K562 (cell line): ENCODE measurements around the gene ZFPM1. TPM values are rescaled to one million over a fixed set of nuclear protein-coding genes. Genes with fewer than 3 reads are reported as not detected.

Source experiments
- ATAC-seq: fragments of 200-7000 bp; cut with Tn5 transposase; 3 replicates; pipeline ENCODE4 v1.9.1; 2020; ENCODE audit warnings: moderate library complexity
- BruUV-seq: library from RNA; stranded (reverse); fragments of 400-500 nt; replicated peaks from 2 replicates; lab custom pipeline; 2021; lab: Mats Ljungman, UMichigan
- CTCF ChIA-PET: fragments of 300-600 bp; formaldehyde crosslinking; extraction: SDS; loops from one replicate; lab custom pipeline; 2021; ENCODE audit warnings: low intra/inter-chr PET ratio; lab: Yijun Ruan, JAX
- POLR2A ChIA-PET: fragments of 300-600, 350-650 bp; sonication (Branson Sonifier 250); formaldehyde crosslinking; extraction: SDS; loops from one replicate; lab custom pipeline; 2021; ENCODE audit warnings: antibody characterized with exemption, inconsistent platforms; lab: Yijun Ruan, JAX
- DNase-seq, 4 experiments: peaks; one replicate each; pipeline versions ENCODE4 v3.0.0 to v3.0.0-alpha.2; 2011 to 2018; ENCODE audit warnings: low spot score in 3 of 4, mixed read lengths in 3 of 4; ENCODE audit errors: extremely low read depth in 1 of 4
- FAIRE-seq: peaks from 2 replicates; lab custom pipeline; 2011; peaks lifted over from hg19 to GRCh38; lab: Jason Lieb, UNC
- H2AFZ ChIP-seq: 2 replicates; pipeline ENCODE4 v1.6.0; 2011; ENCODE audit warnings: low read depth, low read length, control low read depth, inconsistent platforms
- H3K27ac ChIP-seq: fragments of 200-600 bp; 3 replicates; pipeline ENCODE4 v1.8.0; 2011; ENCODE audit warnings: low read depth, mild to moderate bottlenecking, control low read depth, inconsistent platforms, low read length, moderate library complexity, mixed read lengths; ENCODE audit errors: extremely low read depth
- H3K27me3 ChIP-seq, 2 experiments: fragments of 300-600 bp in 1 of 2; 2 replicates in 1 of 2; 3 replicates in 1 of 2; pipeline versions ENCODE4 v1.6.0 to v1.8.0; 2011; ENCODE audit warnings: inconsistent platforms in 2 of 2, low read length in 2 of 2, mild to moderate bottlenecking in 1 of 2, mixed read lengths in 1 of 2, moderate library complexity in 1 of 2; ENCODE audit not compliant: control insufficient read depth in 2 of 2, insufficient read depth in 2 of 2
- H3K36me3 ChIP-seq: fragments of 300-600 bp; 3 replicates; pipeline ENCODE4 v1.8.0; 2011; ENCODE audit warnings: mild to moderate bottlenecking, low read length, inconsistent platforms; ENCODE audit not compliant: control insufficient read depth, insufficient read depth
- H3K4me1 ChIP-seq, 2 experiments: fragments of 200-600 bp in 1 of 2; replicated peaks in 1 of 2; 2 replicates in 1 of 2; 3 replicates in 1 of 2; pipeline versions ENCODE4 v1.5.1 to v1.8.0; 2011; ENCODE audit warnings: inconsistent platforms in 2 of 2, low read length in 2 of 2, mild to moderate bottlenecking in 1 of 2, mixed read lengths in 1 of 2, moderate library complexity in 1 of 2; ENCODE audit not compliant: control insufficient read depth in 2 of 2, insufficient read depth in 2 of 2
- H3K4me2 ChIP-seq: 2 replicates; pipeline ENCODE4 v1.6.1; 2011; ENCODE audit warnings: low read length, control low read depth, inconsistent platforms, mixed read lengths; ENCODE audit not compliant: insufficient read depth
- H3K4me3 ChIP-seq: fragments of 200-600 bp; sonication (generic), shearing (Covaris generic); 2 replicates; pipeline ENCODE4 v1.5.1; 2016; ENCODE audit warnings: control low read depth, inconsistent platforms
- H3K79me2 ChIP-seq: fragments of 200-600 bp; 3 replicates; pipeline ENCODE4 v1.8.0; 2011; ENCODE audit warnings: low read length, inconsistent platforms; ENCODE audit not compliant: control insufficient read depth, insufficient read depth
- H3K9ac ChIP-seq, 2 experiments: 2 replicates each; pipeline versions ENCODE4 v1.6.0 to v1.6.1; 2011; ENCODE audit warnings: low read depth in 2 of 2, low read length in 2 of 2, control low read depth in 1 of 2, inconsistent platforms in 1 of 2, mild to moderate bottlenecking in 1 of 2, mixed read lengths in 1 of 2; ENCODE audit not compliant: insufficient read depth in 1 of 2
- H3K9me1 ChIP-seq: one replicate; pipeline ENCODE4 v1.6.0; 2011; ENCODE audit warnings: inconsistent platforms, mild to moderate bottlenecking, low read length, moderate library complexity; ENCODE audit not compliant: control insufficient read depth, insufficient read depth
- H3K9me3 ChIP-seq: replicated peaks from 2 replicates; pipeline ENCODE4 v1.5.1; 2011; ENCODE audit warnings: low read depth, low read length, inconsistent platforms; ENCODE audit not compliant: control insufficient read depth, insufficient read depth
- H4K20me1 ChIP-seq: replicated peaks from 2 replicates; pipeline ENCODE4 v1.6.1; 2011; ENCODE audit warnings: low read length, inconsistent platforms, mixed read lengths; ENCODE audit not compliant: control insufficient read depth, insufficient read depth
- CEBPG ChIP-seq, 3 experiments: fragments of 200-800 bp in 1 of 3; sonication (Bioruptor generic) in 1 of 3; sonication (generic) in 1 of 3; formaldehyde crosslinking in 1 of 3; IDR thresholded peaks in 2 of 3; conservative IDR thresholded peaks in 1 of 3; 2 replicates each; pipeline versions ENCODE4 v1.6.1 to v1.8.0; 2016 to 2022; ENCODE audit warnings: missing compliant biosample characterization in 2 of 3, missing genetic modification characterization in 2 of 3, mild to moderate bottlenecking in 1 of 3, missing genetic modification reagents in 1 of 3
- HDAC6 ChIP-seq: IDR thresholded peaks from 2 replicates; pipeline ENCODE4 v1.6.1; 2012; ENCODE audit warnings: low read depth, mild to moderate bottlenecking, control low read depth, inconsistent platforms, low read length, moderate library complexity
- HNRNPL ChIP-seq: fragments of 200-400 bp; formaldehyde crosslinking; IDR thresholded peaks from 2 replicates; pipeline ENCODE4 v1.6.1; 2017; ENCODE audit warnings: low read depth, mild to moderate bottlenecking, low read length
- SNAPC5 ChIP-seq: fragments of 250-450 bp; sonication (Bioruptor Pico); IDR thresholded peaks from 2 replicates; pipeline ENCODE4 v1.8.0; 2021; ENCODE audit warnings: moderate library complexity, mild to moderate bottlenecking, inconsistent platforms
- SRF ChIP-seq, 2 experiments: fragments of 250-450, 450-650 bp in 1 of 2; sonication (Bioruptor Pico) in 1 of 2; sonication (generic) in 1 of 2; formaldehyde crosslinking; IDR thresholded peaks; 2 replicates each; pipeline versions ENCODE4 v1.5.0 to v1.5.1; 2020 to 2022; ENCODE audit warnings: mild to moderate bottlenecking in 1 of 2, missing genetic modification reagents in 1 of 2
- TAF9B ChIP-seq: fragments of 450-650 bp; IDR thresholded peaks from 2 replicates; pipeline ENCODE4 v1.6.1; 2018; ENCODE audit warnings: mild to moderate bottlenecking; ENCODE audit not compliant: partially characterized antibody
- USF2 ChIP-seq: sonication (generic); formaldehyde crosslinking; IDR thresholded peaks from 2 replicates; pipeline ENCODE4 v1.5.0; 2020; ENCODE audit warnings: missing genetic modification reagents
- ZNF23 ChIP-seq: fragments of 250-450 bp; sonication (Bioruptor Pico); IDR thresholded peaks from 2 replicates; pipeline ENCODE4 v1.4.0; 2020; ENCODE audit warnings: mild to moderate bottlenecking
- WGBS: fragments of 100-300 bp; shearing (Covaris generic); methylation state at CpG from one replicate; pipeline ENCODE4 v1.1.6; 2016; ENCODE audit warnings: low coverage, mixed read lengths; ENCODE audit not compliant: insufficient coverage; ENCODE audit errors: missing lambda C conversion rate; 5-methylcytosine and 5-hydroxymethylcytosine counted together
- in situ Hi-C: fragments of 300-500 bp; cut with MboI; formaldehyde crosslinking; loops from 4 replicates; pipeline ENCODE4 v1.15.0; 2018; ENCODE audit warnings: inconsistent platforms, mixed read lengths
- intact Hi-C: fragments of 100-400 bp; cut with micrococcal nuclease; formaldehyde crosslinking; loops from 2 replicates; pipeline ENCODE4 v1.14.2; 2022
- polyA plus RNA-seq, 8 experiments: library from polyadenylated mRNA; depleted of rRNA in 4 of 8; stranded (reverse) in 5 of 8; unstranded in 3 of 8; fragments of >200 nt; fragmentation: Nextera tagmentation in 2 of 8; fragmentation: Illumina TruSeq in 1 of 8; extraction: Ambion mirVana in 2 of 8; extraction: Trizol in 1 of 8; gene quantifications; 2 replicates each; pipeline versions ENCODE4 v1.2.1 to v1.2.3, GENCODE V29; 2011 to 2014; ENCODE audit warnings: inconsistent platforms in 1 of 8, missing spikeins in 1 of 8
- total RNA-seq, 7 experiments: library from RNA; depleted of rRNA in 6 of 7; stranded (reverse); fragments of >200 nt in 6 of 7; fragmentation: Illumina TruSeq in 2 of 7; extraction: Trizol in 2 of 7; gene quantifications; 2 replicates each; pipeline versions ENCODE4 v1.2.1 to v1.2.3, GENCODE V29; 2011 to 2021; ENCODE audit warnings: low replicate concordance in 1 of 7
- TF ChIP-seq, protein P1 (sequence below): fragments of 250-450 bp; sonication (Bioruptor Pico); IDR thresholded peaks from 2 replicates; pipeline ENCODE4 v1.8.0; 2021; ENCODE audit warnings: mild to moderate bottlenecking, moderate library complexity
- TF ChIP-seq, protein P2 (sequence below): sonication (generic); formaldehyde crosslinking; IDR thresholded peaks from 2 replicates; pipeline ENCODE4 v1.9.0; 2022; ENCODE audit warnings: mild to moderate bottlenecking, missing genetic modification reagents
- TF ChIP-seq, protein P3 (sequence below): sonication (generic); formaldehyde crosslinking; IDR thresholded peaks from 2 replicates; pipeline ENCODE4 v1.8.0; 2022; ENCODE audit warnings: mild to moderate bottlenecking, missing genetic modification reagents, borderline replicate concordance

Gene ZFPM1
- total and polyA plus RNA-seq, 9 of the 15 experiments (the other 6 are each of a cell fraction or from before 2014, with no cell fraction given) = 0.03 to 35.9 (median 1.4) TPM

DNA sequence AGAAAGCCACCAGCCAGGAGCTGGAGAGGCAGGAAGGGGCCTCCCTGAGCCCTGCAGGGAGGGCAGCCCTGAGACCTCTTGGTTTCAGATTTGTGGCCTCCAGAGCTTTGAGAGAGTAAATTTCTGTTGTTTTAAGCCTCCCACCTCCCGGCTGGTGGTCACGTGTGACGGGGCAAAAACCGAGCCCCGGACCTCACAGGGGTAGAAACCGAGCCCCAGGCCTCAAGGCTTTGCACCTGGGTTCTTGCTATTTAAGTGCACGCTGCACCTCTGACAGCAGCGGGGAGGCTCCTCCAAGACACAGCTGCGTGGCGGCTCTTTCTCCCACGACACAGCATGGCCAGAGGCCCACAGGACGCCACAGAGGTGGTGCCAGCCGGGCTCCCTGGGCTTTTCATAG, 99.7 kb downstream of the ZFPM1 start:
- POLR2A ChIA-PET = interaction anchor here (0.6 kb wide), 1 partner anchor 78 kb away, joined by 3 read pairs; no protein-coding TSS in a partner anchor
- no peak for FAIRE-seq

More for the DNA sequence above, 99.7 kb downstream of the ZFPM1 start:
- Histone ChIP-seq H3K4me1 (peaks cover 25 to 55% of the 10 kb centered on the region in 2 experiments), H3K9me3 (peaks cover 8% of the 10 kb centered on the region), H3K79me2 (no peaks in the 10 kb centered on the region), H3K27me3 (peaks cover 13 to 25% of the 10 kb centered on the region in 2 experiments; a peak in 3 of 5 replicates), H2AFZ (peak overlapping the region; percentile 26), H3K36me3 (no peaks in the 10 kb centered on the region), H3K27ac (no peak overlapping the region), H3K9me1 (no peaks in the 10 kb centered on the region), H4K20me1 (no peaks in the 10 kb centered on the region; the same call in 1 of the 2 replicates), H3K4me2 (peak overlapping the region; percentile 2; the same call in 1 of the 2 replicates), H3K9ac (peak overlapping the region in 1 of 2 experiments; percentile 88; a peak in 1 of 4 replicates), H3K4me3 (no peak overlapping the region)
- CTCF ChIA-PET = no interaction called here
- in situ Hi-C loops = no loop called here
- ATAC-seq (no peak), DNase-seq (peak in 1 of 4 experiments; percentile 27)
- intact Hi-C loops = no loop called here
- 30% methylated on average over 13 of the region's 13 CpGs for WGBS
- BruUV-seq = no TSS peak
- no peak for TF ChIP-seq HNRNPL
- TF ChIP-seq, protein P1, sequence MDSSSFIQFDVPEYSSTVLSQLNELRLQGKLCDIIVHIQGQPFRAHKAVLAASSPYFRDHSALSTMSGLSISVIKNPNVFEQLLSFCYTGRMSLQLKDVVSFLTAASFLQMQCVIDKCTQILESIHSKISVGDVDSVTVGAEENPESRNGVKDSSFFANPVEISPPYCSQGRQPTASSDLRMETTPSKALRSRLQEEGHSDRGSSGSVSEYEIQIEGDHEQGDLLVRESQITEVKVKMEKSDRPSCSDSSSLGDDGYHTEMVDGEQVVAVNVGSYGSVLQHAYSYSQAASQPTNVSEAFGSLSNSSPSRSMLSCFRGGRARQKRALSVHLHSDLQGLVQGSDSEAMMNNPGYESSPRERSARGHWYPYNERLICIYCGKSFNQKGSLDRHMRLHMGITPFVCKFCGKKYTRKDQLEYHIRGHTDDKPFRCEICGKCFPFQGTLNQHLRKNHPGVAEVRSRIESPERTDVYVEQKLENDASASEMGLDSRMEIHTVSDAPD (CRISPR knock-in tag) = no peak
- no peak for TF ChIP-seq HDAC6
- TF ChIP-seq SRF (CRISPR knock-in tag; IDR thresholded peaks at IDR 0.05) = 0 out of 4 replicates have a peak, but pooled peaks of 1 of the 2 experiments have one; percentile 32
- TF ChIP-seq, protein P2, sequence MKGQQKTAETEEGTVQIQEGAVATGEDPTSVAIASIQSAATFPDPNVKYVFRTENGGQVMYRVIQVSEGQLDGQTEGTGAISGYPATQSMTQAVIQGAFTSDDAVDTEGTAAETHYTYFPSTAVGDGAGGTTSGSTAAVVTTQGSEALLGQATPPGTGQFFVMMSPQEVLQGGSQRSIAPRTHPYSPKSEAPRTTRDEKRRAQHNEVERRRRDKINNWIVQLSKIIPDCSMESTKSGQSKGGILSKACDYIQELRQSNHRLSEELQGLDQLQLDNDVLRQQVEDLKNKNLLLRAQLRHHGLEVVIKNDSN (CRISPR knock-in tag) = peak; percentile 29; the same call in 1 of the 2 replicates
- no peak for TF ChIP-seq ZNF23 (CRISPR knock-in tag)
- no peak for TF ChIP-seq CEBPG (CRISPR knock-in tag; IDR thresholded peaks at IDR 0.05)
- no peak for TF ChIP-seq CEBPG (tag; conservative IDR thresholded peaks at IDR 0.05 in 1 of 2, IDR thresholded peaks at IDR 0.05 in 1 of 2)
- 0 out of 2 replicates have a peak, but pooled peaks have one; percentile 26 for TF ChIP-seq USF2 (CRISPR knock-in tag)
- no peak for TF ChIP-seq TAF9B
- no peak for TF ChIP-seq SNAPC5 (CRISPR knock-in tag)
- TF ChIP-seq, protein P3, sequence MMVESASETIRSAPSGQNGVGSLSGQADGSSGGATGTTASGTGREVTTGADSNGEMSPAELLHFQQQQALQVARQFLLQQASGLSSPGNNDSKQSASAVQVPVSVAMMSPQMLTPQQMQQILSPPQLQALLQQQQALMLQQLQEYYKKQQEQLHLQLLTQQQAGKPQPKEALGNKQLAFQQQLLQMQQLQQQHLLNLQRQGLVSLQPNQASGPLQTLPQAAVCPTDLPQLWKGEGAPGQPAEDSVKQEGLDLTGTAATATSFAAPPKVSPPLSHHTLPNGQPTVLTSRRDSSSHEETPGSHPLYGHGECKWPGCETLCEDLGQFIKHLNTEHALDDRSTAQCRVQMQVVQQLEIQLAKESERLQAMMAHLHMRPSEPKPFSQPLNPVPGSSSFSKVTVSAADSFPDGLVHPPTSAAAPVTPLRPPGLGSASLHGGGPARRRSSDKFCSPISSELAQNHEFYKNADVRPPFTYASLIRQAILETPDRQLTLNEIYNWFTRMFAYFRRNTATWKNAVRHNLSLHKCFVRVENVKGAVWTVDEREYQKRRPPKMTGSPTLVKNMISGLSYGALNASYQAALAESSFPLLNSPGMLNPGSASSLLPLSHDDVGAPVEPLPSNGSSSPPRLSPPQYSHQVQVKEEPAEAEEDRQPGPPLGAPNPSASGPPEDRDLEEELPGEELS (CRISPR knock-in tag) = no peak
- TF ChIP-seq, all 486 proteins: peak for 3
